HG02763 (cell line): ENCODE measurements around the gene RAD51B.

Experiments
- ATAC-seq: cut with Tn5 transposase; IDR thresholded peaks from one replicate; pipeline ENCODE4 v1.9.1; 2021; ENCODE audit warnings: mild to moderate bottlenecking, moderate library complexity; ENCODE audit not compliant: unreplicated experiment

Gene RAD51B

GRCh38 chr14:68469208-68469713, 649.7 kb downstream of the RAD51B start:
- no peak for ATAC-seq

DNA sequence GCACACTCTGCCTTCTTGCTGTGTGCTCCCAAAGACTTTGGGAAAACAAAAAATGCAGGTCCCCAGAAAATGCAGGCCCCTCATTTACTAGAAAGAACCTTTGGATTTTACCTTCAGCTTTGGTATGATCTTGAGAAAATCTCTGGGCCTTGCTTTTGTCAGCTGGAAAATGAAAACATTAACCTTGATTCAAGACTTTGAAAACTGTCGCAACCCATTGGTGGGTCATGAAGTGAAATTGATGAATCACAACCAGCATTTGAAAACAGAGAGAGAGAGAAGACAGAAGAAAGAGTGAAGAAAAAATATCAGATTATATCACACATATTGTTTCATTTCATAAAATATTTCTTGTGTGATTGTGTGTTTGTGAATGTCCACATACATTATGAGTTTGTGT, 650.8 kb downstream of the RAD51B start:
- ATAC-seq: no peak

GRCh38 chr14:68471029-68471963, 651.7 kb downstream of the RAD51B start:
- ATAC-seq: no peak

DNA sequence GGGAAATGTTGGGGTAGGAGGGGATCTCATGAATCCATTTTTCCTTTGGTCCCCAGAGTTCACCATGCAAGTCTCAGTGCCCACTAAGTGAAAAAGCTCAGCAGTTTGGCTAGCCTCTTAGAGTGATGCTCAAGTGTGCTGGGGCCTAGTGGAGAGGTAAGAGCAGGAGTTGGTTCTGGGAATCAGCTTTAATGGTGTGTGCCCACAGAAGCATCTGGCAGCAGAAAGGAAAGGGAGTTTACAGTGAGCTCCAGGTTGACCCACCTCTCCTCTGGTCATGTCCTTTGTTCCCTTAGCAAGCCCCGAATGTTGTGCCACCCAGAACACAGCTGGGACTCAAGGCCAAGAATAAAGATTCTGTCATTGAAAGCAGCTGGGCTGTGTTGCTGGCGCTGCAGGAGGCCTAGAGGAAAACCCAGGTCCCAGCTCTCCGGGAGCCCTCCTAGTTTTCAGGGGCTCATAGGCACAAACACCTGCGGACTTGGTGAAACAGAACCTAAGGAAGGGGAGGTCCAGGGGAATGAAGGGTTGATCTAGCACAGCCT, 652.5 kb downstream of the RAD51B start:
- no peak for ATAC-seq

- no peak for ATAC-seq
Observed at GRCh38 chr14:68473069-68473468, 653.5 kb downstream of the RAD51B start.

DNA sequence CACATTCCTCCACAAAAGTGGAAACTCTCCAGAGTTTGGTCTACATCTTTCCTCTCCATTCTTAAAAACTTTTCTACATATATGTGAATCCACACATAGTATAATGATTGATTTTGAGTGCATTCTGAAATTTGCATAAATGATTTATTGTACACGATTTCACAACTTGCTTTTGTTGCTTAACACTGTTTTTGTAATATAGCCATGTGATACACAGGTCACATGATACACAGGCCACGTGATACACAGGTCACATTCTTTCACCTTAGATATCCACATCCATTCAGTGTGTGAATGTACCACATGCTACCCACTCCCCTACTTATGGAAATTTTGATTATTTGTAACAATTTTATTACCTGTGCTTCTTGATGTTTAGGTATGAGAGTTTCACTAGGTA, 654.2 kb downstream of the RAD51B start:
- no peak for ATAC-seq

DNA sequence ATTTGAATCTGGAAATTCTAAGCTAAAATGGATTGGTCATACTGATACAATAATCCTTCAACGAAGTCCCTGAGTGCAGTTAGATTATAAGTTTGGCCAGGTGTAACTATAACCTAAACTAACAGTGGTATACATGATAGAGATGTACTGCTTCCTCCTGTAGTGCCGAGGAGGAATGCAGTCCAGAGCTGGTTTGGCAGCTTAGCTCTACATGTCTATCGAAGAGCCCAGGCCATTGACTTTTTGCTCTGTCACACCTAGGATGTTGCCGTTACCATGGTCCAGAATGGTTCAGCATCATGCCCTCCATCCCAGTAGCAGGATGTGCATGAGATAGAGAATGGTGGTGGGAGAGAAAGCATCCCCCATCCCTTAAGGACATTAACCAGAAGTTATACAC, 655.2 kb downstream of the RAD51B start:
- ATAC-seq: no peak

DNA sequence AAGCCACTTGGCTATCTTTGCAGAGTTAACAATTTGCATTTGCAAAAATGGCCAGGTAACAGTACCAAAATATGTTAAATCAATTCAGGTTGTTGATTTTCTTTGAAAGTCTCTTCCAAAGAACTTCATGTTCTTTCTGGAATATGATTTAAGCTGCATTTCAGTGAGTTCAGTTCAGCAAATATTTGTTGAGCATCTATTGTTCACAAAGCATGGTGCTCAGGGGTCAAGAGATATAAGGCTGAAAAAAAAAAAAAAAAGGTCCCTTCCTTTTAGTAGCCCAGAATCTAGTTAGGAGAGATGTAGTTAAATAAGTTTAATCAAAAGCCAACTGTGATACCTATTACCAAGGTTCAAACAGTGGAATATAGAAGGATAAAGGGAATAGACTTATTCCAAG, 656.2 kb downstream of the RAD51B start:
- ATAC-seq: no peak

- peak; percentile 72 for ATAC-seq
Observed at GRCh38 chr14:68476212-68477109, 656.9 kb downstream of the RAD51B start.

DNA sequence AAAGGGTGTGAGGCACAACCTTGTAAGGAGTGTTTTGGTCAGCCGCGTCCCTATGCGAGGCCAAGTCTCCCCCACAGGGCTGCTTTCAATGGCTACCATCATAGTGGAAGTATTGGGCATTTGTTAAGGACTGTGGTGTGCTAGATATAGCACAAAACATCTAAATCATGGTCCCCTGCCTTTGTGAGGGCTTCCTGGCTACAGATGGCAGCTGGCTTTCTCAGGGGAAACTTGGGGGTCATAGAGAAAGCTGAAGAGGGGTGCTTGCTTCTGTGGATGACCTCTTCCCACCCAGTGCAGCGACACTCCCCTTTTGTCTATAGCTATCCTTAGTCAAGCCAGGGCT, 657.5 kb downstream of the RAD51B start:
- ATAC-seq: no peak

DNA sequence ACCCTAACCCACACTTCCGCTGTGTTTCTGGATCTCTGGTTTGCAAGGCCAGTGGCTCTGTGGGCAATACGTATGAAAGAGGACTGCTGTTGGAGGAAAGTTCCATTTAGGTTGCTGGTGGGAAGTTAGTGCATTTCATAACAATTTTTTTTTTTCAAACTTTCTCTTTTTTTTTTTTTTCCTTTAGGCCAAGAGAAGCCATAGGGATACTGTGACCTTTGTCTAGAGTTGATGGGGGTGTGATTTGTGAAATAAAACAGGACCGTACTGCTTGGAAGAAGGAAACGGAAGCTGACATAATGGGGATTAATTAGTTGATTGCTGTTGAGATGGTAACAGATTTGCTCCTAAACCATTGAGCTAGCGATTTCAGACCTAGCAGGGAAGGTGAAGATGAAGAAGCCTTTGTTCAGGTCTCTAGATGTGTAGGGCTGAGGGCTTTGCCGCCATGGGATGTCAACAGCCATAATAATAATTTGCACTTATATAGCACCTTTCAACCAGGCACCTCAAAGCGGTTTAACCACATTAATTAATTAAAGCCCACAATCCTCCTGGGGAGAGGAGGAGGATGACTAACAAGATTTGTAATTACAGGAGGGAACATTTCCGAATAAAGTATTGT, 658.0 kb downstream of the RAD51B start:
- ATAC-seq: no peak

DNA sequence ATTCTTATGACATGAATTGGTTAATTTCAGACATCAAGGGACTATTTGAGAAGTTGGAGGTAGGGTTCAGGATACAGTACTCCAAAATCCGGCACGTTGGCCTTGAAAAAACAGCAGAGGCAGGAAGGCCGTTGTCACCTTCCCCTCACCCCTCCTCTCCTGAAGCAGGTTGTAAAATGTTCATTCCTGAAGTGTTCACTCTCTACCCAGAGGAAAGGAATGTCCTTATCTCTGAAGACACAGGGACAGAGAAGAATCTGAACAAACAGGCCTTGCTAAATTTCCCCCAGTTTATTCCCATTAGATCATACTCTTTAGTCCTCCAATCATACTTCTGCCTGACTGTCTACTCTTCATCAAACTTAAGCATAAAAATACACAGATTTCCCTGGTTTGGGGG, 659.7 kb downstream of the RAD51B start:
- no peak for ATAC-seq

DNA sequence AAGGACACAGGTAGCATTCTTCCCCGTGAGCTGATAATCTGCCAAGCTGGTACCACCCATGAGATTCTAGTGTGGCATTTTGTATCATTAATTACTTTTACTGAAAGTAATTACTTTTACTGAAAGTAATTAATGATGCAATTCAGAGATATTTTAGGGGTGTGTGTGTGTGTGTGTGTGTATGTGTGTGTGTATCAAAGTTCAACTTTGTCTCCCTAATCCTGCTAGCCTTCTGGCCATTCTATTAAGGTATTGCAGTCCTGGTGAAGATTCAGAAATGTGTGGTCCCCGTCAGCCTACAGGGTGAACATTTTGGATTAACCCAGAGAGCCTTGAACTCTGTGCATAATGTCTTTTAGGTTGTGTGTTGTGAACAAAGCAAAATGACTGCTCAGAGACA, 662.4 kb downstream of the RAD51B start:
- ATAC-seq: no peak

DNA sequence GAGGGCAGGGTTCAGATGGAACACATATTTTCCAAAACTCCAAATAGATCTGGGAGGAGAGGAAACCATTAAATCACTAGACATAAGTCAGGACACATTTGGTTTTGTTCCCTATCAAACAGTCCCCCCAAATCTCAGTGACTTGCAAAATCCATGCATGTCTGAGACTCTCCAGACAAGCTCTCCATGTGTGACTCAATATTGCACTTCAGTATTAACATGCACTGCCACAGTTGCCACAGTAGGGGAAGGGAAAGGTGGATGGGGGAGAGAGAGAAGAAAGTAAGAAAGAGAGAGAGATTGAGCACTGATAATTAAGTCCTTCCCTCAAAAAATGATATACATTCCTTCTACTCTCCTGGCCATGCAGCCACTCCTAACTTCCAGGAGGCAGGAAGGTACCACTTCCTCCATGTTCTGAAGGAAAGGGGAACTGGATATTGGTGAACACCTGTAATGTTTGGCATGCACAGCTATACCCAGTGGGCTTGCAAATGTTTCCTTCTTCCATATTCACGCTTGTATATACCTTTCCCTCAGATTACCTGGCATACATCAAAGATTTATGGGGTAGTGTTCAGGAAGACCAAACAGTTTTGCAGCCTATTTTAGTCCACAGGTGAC, 663.3 kb downstream of the RAD51B start:
- ATAC-seq: no peak

- ATAC-seq: no peak
Observed at GRCh38 chr14:68486033-68486732, 666.6 kb downstream of the RAD51B start.

DNA sequence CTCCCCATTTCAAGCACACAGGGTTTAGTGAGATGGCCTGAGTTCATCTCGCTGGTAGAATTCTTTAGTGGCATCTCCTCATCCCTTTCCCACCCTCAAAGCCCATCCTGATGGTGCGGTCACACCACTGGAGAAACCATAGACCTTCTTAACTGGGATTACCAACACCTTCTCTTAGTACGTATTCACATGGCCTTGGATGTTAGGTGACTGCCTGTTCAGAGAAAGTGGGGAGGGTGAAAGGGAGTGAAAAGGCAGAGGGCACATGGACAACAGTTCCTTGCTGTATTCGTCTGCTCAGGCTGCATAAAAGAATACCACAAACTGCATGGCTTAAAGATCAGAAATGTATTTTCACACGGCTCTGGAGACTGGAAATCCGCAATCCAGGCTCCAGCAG, 667.2 kb downstream of the RAD51B start:
- no peak for ATAC-seq

- ATAC-seq: no peak
Observed at GRCh38 chr14:68487805-68488590, 668.4 kb downstream of the RAD51B start.

DNA sequence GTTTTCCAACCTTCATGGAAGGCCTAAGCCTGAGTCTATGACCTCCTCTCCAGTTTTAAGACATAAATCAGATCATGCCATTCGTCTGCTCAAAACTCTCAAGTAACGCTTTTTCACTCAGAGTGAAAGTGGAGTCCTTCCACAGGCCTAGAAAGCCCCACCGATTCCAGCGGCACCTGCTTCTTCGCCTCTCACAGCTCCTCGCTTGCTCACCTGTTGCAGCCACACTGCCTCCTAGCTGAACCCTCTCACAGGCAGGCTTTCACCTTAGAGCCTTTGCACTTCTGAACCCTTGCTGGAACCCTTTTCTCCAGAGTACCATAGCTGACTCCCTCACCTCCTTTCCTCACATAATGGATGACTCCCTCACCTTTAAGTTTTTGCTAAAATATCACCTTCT, 672.2 kb downstream of the RAD51B start:
- ATAC-seq: no peak
